ENCODE measurements around the gene ARIH2. TPM values are rescaled to one million over a fixed set of nuclear protein-coding genes. Genes with fewer than 3 reads are reported as not detected.

Gene ARIH2
- total RNA-seq, 1 experiment from 2014 or later: 106 TPM

GRCh38 chr3:49029563-49029884, 110.9 kb downstream of the ARIH2 start:
- Histone ChIP-seq H3K4me3 (ENCODE audit: low read depth, low read length) (peak overlapping the region; percentile 52), H3K4me1 (peaks cover 12% of the 10 kb centered on the region), H3K36me3 (ENCODE audit: control insufficient read depth, insufficient read depth, low read length) (peaks cover 6% of the 10 kb centered on the region), H3K9me3 (no peaks in the 10 kb centered on the region), H3K27me3 (replicated peaks; ENCODE audit: control insufficient read depth, insufficient read depth, low read length) (no peaks in the 10 kb centered on the region)
- intact Hi-C loops (cut with micrococcal nuclease; ENCODE audit: unreplicated experiment): loop anchor here (1.0 to 10.0 kb wide), 2 partner anchors 8 to 125 kb away; no protein-coding TSS in a partner anchor
- no TSS peak for BruUV-seq (replicated peaks)
- no peak for DNase-seq
- Mint-ChIP-seq H3K4me1 (ENCODE audit: low read depth, unreplicated experiment) (peaks cover 14% of the 10 kb centered on the region), H3K27ac (ENCODE audit: unreplicated experiment) (peak overlapping the region; percentile 100), H3K36me3 (ENCODE audit: insufficient read depth, unreplicated experiment) (peaks cover 93% of the 10 kb centered on the region), H3K9me3 (ENCODE audit: unreplicated experiment) (no peaks in the 10 kb centered on the region), H3K27me3 (ENCODE audit: insufficient read depth, unreplicated experiment) (no peaks in the 10 kb centered on the region), H3K4me3 (ENCODE audit: unreplicated experiment) (peak overlapping the region; percentile 97)
- no peak for TF ChIP-seq CTCF (IDR thresholded peaks at IDR 0.05; ENCODE audit: insufficient read depth in 1 of 2, low read depth in 1 of 2, low read length in 1 of 2, severe bottlenecking in 1 of 2, unreplicated experiment in 1 of 2)
- ChIA-PET POLR2A (interaction anchor here (0.5 to 1.7 kb wide), 12 partner anchors 8 to 445 kb away, joined by 3 to 26 read pairs (median 4); partner anchors contain the start of genes IP6K2, LAMB2, QRICH1 and USP19), CTCF (interaction anchor here (0.5 to 1.0 kb wide), 4 partner anchors 9 to 420 kb away, joined by 3 to 6 read pairs (median 4); partner anchors contain the start of gene QRICH1)

- Histone ChIP-seq H3K36me3 (ENCODE audit: control insufficient read depth, insufficient read depth, low read length) (peaks cover 3% of the 10 kb centered on the region), H3K9me3 (no peaks in the 10 kb centered on the region), H3K4me3 (ENCODE audit: low read depth, low read length) (no peak overlapping the region), H3K27me3 (replicated peaks; ENCODE audit: control insufficient read depth, insufficient read depth, low read length) (no peaks in the 10 kb centered on the region), H3K4me1 (peaks cover 12% of the 10 kb centered on the region)
- CTCF ChIA-PET: no interaction called here
- POLR2A ChIA-PET: no interaction called here
- DNase-seq: no peak
- no peaks in the 10 kb centered on the region for H3K27me3 Mint-ChIP-seq (ENCODE audit: insufficient read depth, unreplicated experiment)
- peaks cover 14% of the 10 kb centered on the region for H3K4me1 Mint-ChIP-seq (ENCODE audit: low read depth, unreplicated experiment)
- BruUV-seq (replicated peaks): no TSS peak
- H3K4me3 Mint-ChIP-seq (ENCODE audit: unreplicated experiment): no peak overlapping the region
- TF ChIP-seq CTCF (IDR thresholded peaks at IDR 0.05; ENCODE audit: insufficient read depth in 1 of 2, low read depth in 1 of 2, low read length in 1 of 2, severe bottlenecking in 1 of 2, unreplicated experiment in 1 of 2): no peak
- no peaks in the 10 kb centered on the region for H3K9me3 Mint-ChIP-seq (ENCODE audit: unreplicated experiment)
- H3K27ac Mint-ChIP-seq (ENCODE audit: unreplicated experiment): peak overlapping the region; percentile 100
- intact Hi-C loops (cut with micrococcal nuclease; ENCODE audit: unreplicated experiment): no loop called here
- H3K36me3 Mint-ChIP-seq (ENCODE audit: insufficient read depth, unreplicated experiment): peaks cover 93% of the 10 kb centered on the region
Observed at GRCh38 chr3:49030321-49030720, 111.7 kb downstream of the ARIH2 start.

- H3K27ac Mint-ChIP-seq (ENCODE audit: unreplicated experiment): no peak overlapping the region
- H3K4me3 ChIP-seq (ENCODE audit: low read depth, low read length): no peak overlapping the region
- POLR2A ChIA-PET: interaction anchor here (0.5 kb wide), 1 partner anchor 445 kb away, joined by 3 read pairs; no protein-coding TSS in a partner anchor
- H3K9me3 Mint-ChIP-seq (ENCODE audit: unreplicated experiment): no peaks in the 10 kb centered on the region
- no peaks in the 10 kb centered on the region for H3K27me3 ChIP-seq (replicated peaks; ENCODE audit: control insufficient read depth, insufficient read depth, low read length)
- H3K9me3 ChIP-seq: no peaks in the 10 kb centered on the region
- peaks cover 7% of the 10 kb centered on the region for H3K4me1 ChIP-seq
- H3K4me1 Mint-ChIP-seq (ENCODE audit: low read depth, unreplicated experiment): peaks cover 14% of the 10 kb centered on the region
- intact Hi-C loops (cut with micrococcal nuclease; ENCODE audit: unreplicated experiment): no loop called here
- H3K4me3 Mint-ChIP-seq (ENCODE audit: unreplicated experiment): no peak overlapping the region
- no peaks in the 10 kb centered on the region for H3K27me3 Mint-ChIP-seq (ENCODE audit: insufficient read depth, unreplicated experiment)
- peaks cover 3% of the 10 kb centered on the region for H3K36me3 ChIP-seq (ENCODE audit: control insufficient read depth, insufficient read depth, low read length)
- TF ChIP-seq CTCF (IDR thresholded peaks at IDR 0.05; ENCODE audit: insufficient read depth in 1 of 2, low read depth in 1 of 2, low read length in 1 of 2, severe bottlenecking in 1 of 2, unreplicated experiment in 1 of 2): no peak
- DNase-seq: no peak
- no TSS peak for BruUV-seq (replicated peaks)
- peaks cover 91% of the 10 kb centered on the region for H3K36me3 Mint-ChIP-seq (ENCODE audit: insufficient read depth, unreplicated experiment)
- CTCF ChIA-PET: no interaction called here
Observed at GRCh38 chr3:49032646-49033304, 114.1 kb downstream of the ARIH2 start.

Measured in Caco-2 (cell line).